HCT116 (cell line): ENCODE data around the gene EVX2.

Experiments
- RAD21 ChIP-seq: IDR thresholded peaks from 2 replicates; pipeline ENCODE4 v1.6.1; 2012; ENCODE audit warnings: low read depth, mild to moderate bottlenecking
- TF ChIP-seq, protein P1 (sequence below), 3 experiments: fragments of 200-600 bp in 1 of 3; sonication (generic) in 1 of 3; IDR thresholded peaks in 2 of 3; conservative IDR thresholded peaks in 1 of 3; 2 replicates each; pipeline ENCODE4 v1.5.1; 2012 to 2017; ENCODE audit warnings: low read depth in 2 of 3, low read length in 2 of 3, antibody characterized with exemption in 1 of 3, borderline replicate concordance in 1 of 3, control low read depth in 1 of 3, mild to moderate bottlenecking in 1 of 3, mixed read lengths in 1 of 3, mixed run types in 1 of 3, moderate library complexity in 1 of 3; ENCODE audit not compliant: insufficient read depth in 1 of 3

DNA sequence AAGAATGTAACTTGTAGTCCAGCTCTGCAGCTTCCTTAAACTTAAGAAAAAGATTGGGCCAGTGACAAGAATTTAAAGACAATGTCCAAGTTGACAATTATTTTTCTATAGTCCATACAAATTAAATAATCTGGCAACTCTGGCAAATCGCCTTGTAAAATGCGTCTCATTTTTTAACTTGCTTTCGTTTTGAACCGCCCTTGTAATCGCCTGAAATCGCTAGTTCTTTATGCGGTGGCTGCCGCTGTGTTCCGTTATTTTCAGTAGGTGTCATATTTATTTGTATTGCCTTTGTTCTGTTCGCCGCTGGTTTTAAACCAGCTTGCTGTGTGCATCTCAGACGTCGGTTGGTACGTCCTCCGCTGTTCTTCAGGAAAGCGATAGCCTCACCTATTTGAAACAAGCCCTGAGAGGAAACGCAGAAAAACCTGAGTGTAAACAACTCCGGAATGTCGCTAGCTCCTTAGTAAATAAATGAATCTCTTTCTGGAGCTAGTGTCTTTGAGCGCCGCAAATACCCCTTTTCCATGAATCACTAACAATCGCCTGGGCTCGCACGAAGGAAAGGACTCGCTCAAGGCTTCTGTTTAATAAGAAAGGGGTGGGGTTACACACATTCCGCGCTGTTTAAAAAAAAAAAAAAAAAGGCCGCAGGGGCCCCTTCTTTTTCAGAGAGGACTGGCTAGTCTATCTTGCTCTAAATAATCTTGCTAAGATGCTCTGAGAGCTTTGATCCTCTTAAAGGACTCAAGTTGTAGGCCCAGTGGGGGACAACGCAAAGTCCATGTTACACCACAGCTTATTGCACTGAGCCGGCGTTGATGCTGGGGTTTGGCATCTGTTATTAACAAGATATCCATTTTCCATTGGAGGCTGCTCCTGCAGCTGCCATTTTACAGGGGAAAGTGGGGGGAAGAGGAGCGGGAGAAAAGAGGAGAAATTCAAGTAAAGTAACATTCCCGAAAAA lies 48.7 kb upstream of the EVX2 start:
- TF ChIP-seq, protein P1, sequence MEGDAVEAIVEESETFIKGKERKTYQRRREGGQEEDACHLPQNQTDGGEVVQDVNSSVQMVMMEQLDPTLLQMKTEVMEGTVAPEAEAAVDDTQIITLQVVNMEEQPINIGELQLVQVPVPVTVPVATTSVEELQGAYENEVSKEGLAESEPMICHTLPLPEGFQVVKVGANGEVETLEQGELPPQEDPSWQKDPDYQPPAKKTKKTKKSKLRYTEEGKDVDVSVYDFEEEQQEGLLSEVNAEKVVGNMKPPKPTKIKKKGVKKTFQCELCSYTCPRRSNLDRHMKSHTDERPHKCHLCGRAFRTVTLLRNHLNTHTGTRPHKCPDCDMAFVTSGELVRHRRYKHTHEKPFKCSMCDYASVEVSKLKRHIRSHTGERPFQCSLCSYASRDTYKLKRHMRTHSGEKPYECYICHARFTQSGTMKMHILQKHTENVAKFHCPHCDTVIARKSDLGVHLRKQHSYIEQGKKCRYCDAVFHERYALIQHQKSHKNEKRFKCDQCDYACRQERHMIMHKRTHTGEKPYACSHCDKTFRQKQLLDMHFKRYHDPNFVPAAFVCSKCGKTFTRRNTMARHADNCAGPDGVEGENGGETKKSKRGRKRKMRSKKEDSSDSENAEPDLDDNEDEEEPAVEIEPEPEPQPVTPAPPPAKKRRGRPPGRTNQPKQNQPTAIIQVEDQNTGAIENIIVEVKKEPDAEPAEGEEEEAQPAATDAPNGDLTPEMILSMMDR (IDR thresholded peaks at IDR 0.05 in 2 of 3, conservative IDR thresholded peaks at IDR 0.05 in 1 of 3; ENCODE audit: borderline replicate concordance in 1 of 3, insufficient read depth in 1 of 3, low read depth in 2 of 3, low read length in 2 of 3), result no peak
- no peak for TF ChIP-seq RAD21
